ENCODE data around the gene C16orf74. TPM values are rescaled to one million over a fixed set of nuclear protein-coding genes. Genes with fewer than 3 reads are reported as not detected.

C16orf74 gene
- total and polyA plus RNA-seq, 2 of the 8 experiments (the other 6 are each of a cell fraction or from before 2014, with no cell fraction given), result 7.3 to 9.3 TPM

DNA sequence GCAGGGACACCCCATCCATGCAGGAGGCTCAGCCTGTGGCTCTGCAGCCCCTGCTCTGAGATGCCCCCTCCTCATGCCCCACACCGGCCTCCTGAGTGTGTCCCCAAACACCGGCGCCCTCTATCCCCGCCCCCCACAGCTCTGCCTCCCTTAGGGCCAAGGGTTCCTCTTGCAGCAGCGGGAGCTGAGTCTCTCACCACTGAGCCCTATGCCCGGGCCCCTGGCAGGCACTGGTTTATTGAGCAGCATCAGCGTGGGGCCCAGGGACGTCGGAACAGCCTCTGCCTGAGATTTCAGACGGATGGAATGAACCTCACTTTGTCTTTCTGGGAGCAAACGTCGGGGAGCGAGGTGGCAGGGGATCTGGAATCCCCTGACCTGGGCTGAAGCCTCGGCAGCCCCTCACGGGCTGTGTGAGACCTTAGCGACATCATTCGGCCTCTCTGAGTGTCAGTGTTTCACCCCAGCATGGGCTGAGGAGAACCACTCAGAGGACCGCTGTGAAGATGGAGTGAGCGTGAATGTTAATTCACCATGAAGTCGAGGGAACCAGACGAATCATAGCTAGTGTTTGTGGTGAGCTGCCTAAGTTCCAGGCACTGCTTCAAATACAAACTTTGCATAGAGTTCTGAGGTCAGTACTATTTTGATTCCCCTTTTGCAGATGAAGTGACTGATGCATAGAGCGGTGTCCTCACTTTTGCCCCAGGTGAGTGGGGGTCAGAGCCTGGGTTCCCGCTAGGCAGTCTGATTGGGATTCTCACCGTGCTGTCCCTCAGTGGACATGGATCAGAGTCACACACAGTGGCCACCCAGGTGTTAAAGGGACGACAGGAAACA lies 5.3 kb upstream of the C16orf74 start (continued):
- no peak for TF ChIP-seq CHD7 (IDR thresholded peaks at IDR 0.05; ENCODE audit: insufficient replicate concordance, low read length)
